SK-N-SH (cell line): Measurements from ENCODE around the gene LYSMD3.

Experiments used
- CHD2 ChIP-seq: fragments of 150-350 bp; IDR thresholded peaks from 2 replicates; pipeline ENCODE4 v1.6.1; 2018; ENCODE audit warnings: low read length; ENCODE audit not compliant: partially characterized antibody
- CTCF ChIP-seq: fragments of 200-600 bp; sonication (generic); IDR thresholded peaks from 2 replicates; pipeline ENCODE4 v1.6.1; 2017; ENCODE audit warnings: antibody characterized with exemption, mild to moderate bottlenecking, moderate library complexity
- ELF1 ChIP-seq: IDR thresholded peaks from 2 replicates; pipeline ENCODE4 v1.4.0; 2012
- EP300 ChIP-seq, 2 experiments: IDR thresholded peaks; 2 replicates each; pipeline versions ENCODE4 v1.4.0 to v1.6.1; 2012; ENCODE audit warnings: borderline replicate concordance in 1 of 2, low read depth in 1 of 2, low read length in 1 of 2
- EZH2phosphoT487 ChIP-seq: fragments of 200-600 bp; sonication (generic); IDR thresholded peaks from 2 replicates; pipeline ENCODE4 v1.6.1; 2017; ENCODE audit warnings: low read depth, mixed run types, mild to moderate bottlenecking, antibody characterized with exemption, moderate library complexity, borderline replicate concordance
- JUND ChIP-seq: IDR thresholded peaks from 2 replicates; pipeline ENCODE4 v1.4.0; 2012
- MAX ChIP-seq: IDR thresholded peaks from 2 replicates; pipeline ENCODE4 v1.4.0; 2012; ENCODE audit warnings: low read depth
- MEF2A ChIP-seq: IDR thresholded peaks from 2 replicates; pipeline ENCODE4 v1.4.0; 2012; ENCODE audit warnings: low read depth, borderline replicate concordance
- NFIC ChIP-seq: IDR thresholded peaks from 2 replicates; pipeline ENCODE4 v1.4.0; 2012; ENCODE audit warnings: borderline replicate concordance
- POLR2AphosphoS5 ChIP-seq: IDR thresholded peaks from 2 replicates; pipeline ENCODE4 v1.6.1; 2012; ENCODE audit warnings: low read depth, low read length
- RAD21 ChIP-seq: IDR thresholded peaks from 2 replicates; pipeline ENCODE4 v1.6.1; 2012; ENCODE audit warnings: mild to moderate bottlenecking, low read length
- REST ChIP-seq: IDR thresholded peaks from 2 replicates; pipeline ENCODE4 v1.6.1; 2012; ENCODE audit warnings: mild to moderate bottlenecking, low read depth, low read length, moderate library complexity
- USF1 ChIP-seq: IDR thresholded peaks from 2 replicates; pipeline ENCODE4 v1.4.0; 2012; ENCODE audit warnings: low read depth, borderline replicate concordance

- TF ChIP-seq CTCF, result no peak
- no peak for TF ChIP-seq EZH2phosphoT487
- TF ChIP-seq REST, result 0 out of 2 replicates have a peak, but pooled peaks have one; percentile 44
- TF ChIP-seq JUND, result no peak
- no peak for TF ChIP-seq RAD21
- TF ChIP-seq MAX, result no peak
- TF ChIP-seq EP300 (IDR thresholded peaks at IDR 0.05; ENCODE audit: borderline replicate concordance in 1 of 2, low read depth in 1 of 2, low read length in 1 of 2), result no peak
- peak; percentile 82; the same call in 1 of the 2 replicates for TF ChIP-seq POLR2AphosphoS5
- peak; percentile 34 for TF ChIP-seq CHD2
- no peak for TF ChIP-seq MEF2A
- TF ChIP-seq NFIC, result no peak
- TF ChIP-seq USF1, result 0 out of 2 replicates have a peak, but pooled peaks have one; percentile 6
- TF ChIP-seq ELF1, result peak; percentile 77
Measured at GRCh38 chr5:90529194-90529938, at the start of gene LYSMD3.
